Liver (tissue), 9 donors: ENCODE data around the gene ROR1. TPM values are rescaled to one million over a fixed set of nuclear protein-coding genes. Genes with fewer than 3 reads are reported as not detected.

Experiments
- DNase-seq: peaks from one replicate; pipeline ENCODE4 v3.0.0-alpha.2; 2017; ENCODE audit warnings: low spot score
- H3K27ac ChIP-seq, 2 donors: one replicate each; pipeline ENCODE4 v1.7.0; 2013; ENCODE audit warnings: inconsistent platforms in 2 of 2, low read length in 2 of 2, control low read depth in 1 of 2, low read depth in 1 of 2, mild to moderate bottlenecking in 1 of 2
- H3K27me3 ChIP-seq, 4 donors: one replicate each; pipeline versions ENCODE4 v1.6.1 to v1.7.0; 2013; ENCODE audit warnings: low read length in 3 of 4, inconsistent platforms in 1 of 4, mild to moderate bottlenecking in 1 of 4, moderate library complexity in 1 of 4; ENCODE audit not compliant: control insufficient read depth in 4 of 4, insufficient read depth in 4 of 4
- H3K36me3 ChIP-seq, 4 donors: one replicate each; pipeline versions ENCODE4 v1.6.1 to v1.7.0; 2013; ENCODE audit warnings: low read length in 3 of 4, mild to moderate bottlenecking in 3 of 4, low read depth in 1 of 4, moderate library complexity in 1 of 4; ENCODE audit not compliant: control insufficient read depth in 4 of 4, insufficient read depth in 3 of 4
- H3K4me1 ChIP-seq, 4 donors: one replicate each; pipeline versions ENCODE4 v1.6.1 to v1.7.0; 2013; ENCODE audit warnings: low read length in 3 of 4, mild to moderate bottlenecking in 3 of 4, moderate library complexity in 1 of 4; ENCODE audit not compliant: control insufficient read depth in 4 of 4, insufficient read depth in 4 of 4
- H3K4me3 ChIP-seq, 3 donors: one replicate each; pipeline versions ENCODE4 v1.6.1 to v1.7.0; 2013; ENCODE audit warnings: low read length in 3 of 3, control low read depth in 1 of 3, low read depth in 1 of 3, mild to moderate bottlenecking in 1 of 3
- H3K9ac ChIP-seq, 2 donors: one replicate each; pipeline ENCODE4 v1.7.0; 2013; ENCODE audit warnings: low read length in 2 of 2, mild to moderate bottlenecking in 2 of 2, moderate library complexity in 2 of 2, control low read depth in 1 of 2, low read depth in 1 of 2
- H3K9me3 ChIP-seq, 4 donors: one replicate each; pipeline versions ENCODE4 v1.6.1 to v1.7.0; 2013; ENCODE audit warnings: low read length in 3 of 4; ENCODE audit not compliant: control insufficient read depth in 4 of 4
- EGR1 ChIP-seq, 2 donors: IDR thresholded peaks; 2 replicates each; pipeline ENCODE4 v1.6.1; 2016 to 2018; ENCODE audit warnings: antibody characterized with exemption in 2 of 2, low read depth in 2 of 2
- FOXA1 ChIP-seq: IDR thresholded peaks from 2 replicates; pipeline ENCODE4 v1.6.1; 2016; ENCODE audit warnings: antibody characterized with exemption
- FOXA2 ChIP-seq: IDR thresholded peaks from 2 replicates; pipeline ENCODE4 v1.6.1; 2016; ENCODE audit warnings: antibody characterized with exemption
- HNF4A ChIP-seq, 2 donors: conservative IDR thresholded peaks; 2 replicates each; pipeline ENCODE4 v1.6.1; 2016; ENCODE audit warnings: antibody characterized with exemption in 2 of 2, mild to moderate bottlenecking in 2 of 2
- HNF4G ChIP-seq: IDR thresholded peaks from 2 replicates; pipeline ENCODE4 v1.6.1; 2016; ENCODE audit warnings: antibody characterized with exemption
- JUND ChIP-seq, 2 donors: IDR thresholded peaks; 2 replicates each; pipeline ENCODE4 v1.6.1; 2016; ENCODE audit warnings: antibody characterized with exemption in 2 of 2
- SP1 ChIP-seq: IDR thresholded peaks from 2 replicates; pipeline ENCODE4 v1.6.1; 2018; ENCODE audit warnings: antibody characterized with exemption, mild to moderate bottlenecking
- YY1 ChIP-seq: IDR thresholded peaks from 2 replicates; pipeline ENCODE4 v1.6.1; 2016; ENCODE audit warnings: antibody characterized with exemption, mild to moderate bottlenecking
- WGBS: extraction: QIAGEN DNeasy Blood & Tissue Kit; methylation state at CpG from one replicate; pipeline ENCODE4 v1.1.7; 2013; 5-methylcytosine and 5-hydroxymethylcytosine counted together
- polyA plus RNA-seq, 2 donors: library from polyadenylated mRNA; stranded (reverse) in 1 of 2; unstranded in 1 of 2; fragments of 200-250 nt in 1 of 2; fragments of >200 nt in 1 of 2; fragmentation: Nextera tagmentation in 1 of 2; extraction: Ambion mirVana in 1 of 2; gene quantifications; one replicate each; pipeline versions ENCODE4 v1.2.1 to v1.2.3, GENCODE V29; 2013 to 2015
- total RNA-seq, 2 donors: library from RNA; depleted of rRNA; stranded (reverse); fragments of >200 nt; gene quantifications; one replicate each; pipeline ENCODE4 v1.2.3, GENCODE V29; 2014
- TF ChIP-seq, protein P1 (sequence below): IDR thresholded peaks from 2 replicates; pipeline ENCODE4 v1.6.1; 2016; ENCODE audit warnings: antibody characterized with exemption, mild to moderate bottlenecking
- TF ChIP-seq, protein P2 (sequence below): fragments of 150-350 bp; IDR thresholded peaks from 2 replicates; pipeline ENCODE4 v1.5.1; 2017; ENCODE audit warnings: improper control_type of control experiment, low read depth, low read length; ENCODE audit not compliant: missing input control
- TF ChIP-seq, protein P3 (sequence below): IDR thresholded peaks from 2 replicates; pipeline ENCODE4 v1.6.1; 2016; ENCODE audit warnings: antibody characterized with exemption
- TF ChIP-seq, protein P4 (sequence below): IDR thresholded peaks from 2 replicates; pipeline ENCODE4 v1.6.1; 2016; ENCODE audit warnings: antibody characterized with exemption
- donor health status: healthy.
- donor health status: healthy.
- donor health status: healthy.
- donor health status: healthy.
- donor health status: healthy.

ROR1 gene
- total and polyA plus RNA-seq, 4 donors: 0.15 to 0.98 (median 0.37) TPM

DNA sequence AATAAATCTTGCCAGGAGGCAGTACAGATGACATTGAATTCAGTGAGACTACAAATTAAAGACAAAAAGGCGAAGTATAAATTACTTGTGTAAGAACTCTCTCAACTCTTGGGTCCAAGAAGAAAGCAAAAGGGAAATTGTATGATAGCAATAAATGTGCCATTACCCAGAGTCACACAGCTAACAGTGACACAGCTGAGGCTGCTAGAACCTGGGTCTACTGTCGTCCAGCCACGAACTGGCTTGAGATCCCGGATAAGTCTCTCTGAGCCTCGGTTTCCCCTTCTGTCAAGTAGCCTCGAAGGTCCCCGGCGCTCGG is 362 bp upstream of the ROR1 start:
- Histone ChIP-seq H3K9me3 (no peaks in the 10 kb centered on the region), H3K27ac (no peak overlapping the region), H3K27me3 (peaks cover 0 to 5% (median 0%) of the 10 kb centered on the region in 4 donors), H3K36me3 (no peaks in the 10 kb centered on the region), H3K9ac (peak overlapping the region; percentile 13 to 14), H3K4me3 (peak overlapping the region; percentile 41 to 74 (median 59)), H3K4me1 (peaks cover 0 to 22% (median 15%) of the 10 kb centered on the region in 4 donors)
- DNase-seq: no peak
- WGBS: 8% methylated on average over 9 of the region's 9 CpGs
- TF ChIP-seq, protein P1, sequence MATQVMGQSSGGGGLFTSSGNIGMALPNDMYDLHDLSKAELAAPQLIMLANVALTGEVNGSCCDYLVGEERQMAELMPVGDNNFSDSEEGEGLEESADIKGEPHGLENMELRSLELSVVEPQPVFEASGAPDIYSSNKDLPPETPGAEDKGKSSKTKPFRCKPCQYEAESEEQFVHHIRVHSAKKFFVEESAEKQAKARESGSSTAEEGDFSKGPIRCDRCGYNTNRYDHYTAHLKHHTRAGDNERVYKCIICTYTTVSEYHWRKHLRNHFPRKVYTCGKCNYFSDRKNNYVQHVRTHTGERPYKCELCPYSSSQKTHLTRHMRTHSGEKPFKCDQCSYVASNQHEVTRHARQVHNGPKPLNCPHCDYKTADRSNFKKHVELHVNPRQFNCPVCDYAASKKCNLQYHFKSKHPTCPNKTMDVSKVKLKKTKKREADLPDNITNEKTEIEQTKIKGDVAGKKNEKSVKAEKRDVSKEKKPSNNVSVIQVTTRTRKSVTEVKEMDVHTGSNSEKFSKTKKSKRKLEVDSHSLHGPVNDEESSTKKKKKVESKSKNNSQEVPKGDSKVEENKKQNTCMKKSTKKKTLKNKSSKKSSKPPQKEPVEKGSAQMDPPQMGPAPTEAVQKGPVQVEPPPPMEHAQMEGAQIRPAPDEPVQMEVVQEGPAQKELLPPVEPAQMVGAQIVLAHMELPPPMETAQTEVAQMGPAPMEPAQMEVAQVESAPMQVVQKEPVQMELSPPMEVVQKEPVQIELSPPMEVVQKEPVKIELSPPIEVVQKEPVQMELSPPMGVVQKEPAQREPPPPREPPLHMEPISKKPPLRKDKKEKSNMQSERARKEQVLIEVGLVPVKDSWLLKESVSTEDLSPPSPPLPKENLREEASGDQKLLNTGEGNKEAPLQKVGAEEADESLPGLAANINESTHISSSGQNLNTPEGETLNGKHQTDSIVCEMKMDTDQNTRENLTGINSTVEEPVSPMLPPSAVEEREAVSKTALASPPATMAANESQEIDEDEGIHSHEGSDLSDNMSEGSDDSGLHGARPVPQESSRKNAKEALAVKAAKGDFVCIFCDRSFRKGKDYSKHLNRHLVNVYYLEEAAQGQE: no peak
- TF ChIP-seq SP1 (no peak), FOXA1 (no peak), FOXA2 (no peak), HNF4A (conservative IDR thresholded peaks at IDR 0.05) (no peak), YY1 (no peak)
- TF ChIP-seq, protein P2, sequence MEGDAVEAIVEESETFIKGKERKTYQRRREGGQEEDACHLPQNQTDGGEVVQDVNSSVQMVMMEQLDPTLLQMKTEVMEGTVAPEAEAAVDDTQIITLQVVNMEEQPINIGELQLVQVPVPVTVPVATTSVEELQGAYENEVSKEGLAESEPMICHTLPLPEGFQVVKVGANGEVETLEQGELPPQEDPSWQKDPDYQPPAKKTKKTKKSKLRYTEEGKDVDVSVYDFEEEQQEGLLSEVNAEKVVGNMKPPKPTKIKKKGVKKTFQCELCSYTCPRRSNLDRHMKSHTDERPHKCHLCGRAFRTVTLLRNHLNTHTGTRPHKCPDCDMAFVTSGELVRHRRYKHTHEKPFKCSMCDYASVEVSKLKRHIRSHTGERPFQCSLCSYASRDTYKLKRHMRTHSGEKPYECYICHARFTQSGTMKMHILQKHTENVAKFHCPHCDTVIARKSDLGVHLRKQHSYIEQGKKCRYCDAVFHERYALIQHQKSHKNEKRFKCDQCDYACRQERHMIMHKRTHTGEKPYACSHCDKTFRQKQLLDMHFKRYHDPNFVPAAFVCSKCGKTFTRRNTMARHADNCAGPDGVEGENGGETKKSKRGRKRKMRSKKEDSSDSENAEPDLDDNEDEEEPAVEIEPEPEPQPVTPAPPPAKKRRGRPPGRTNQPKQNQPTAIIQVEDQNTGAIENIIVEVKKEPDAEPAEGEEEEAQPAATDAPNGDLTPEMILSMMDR: no peak

DNA sequence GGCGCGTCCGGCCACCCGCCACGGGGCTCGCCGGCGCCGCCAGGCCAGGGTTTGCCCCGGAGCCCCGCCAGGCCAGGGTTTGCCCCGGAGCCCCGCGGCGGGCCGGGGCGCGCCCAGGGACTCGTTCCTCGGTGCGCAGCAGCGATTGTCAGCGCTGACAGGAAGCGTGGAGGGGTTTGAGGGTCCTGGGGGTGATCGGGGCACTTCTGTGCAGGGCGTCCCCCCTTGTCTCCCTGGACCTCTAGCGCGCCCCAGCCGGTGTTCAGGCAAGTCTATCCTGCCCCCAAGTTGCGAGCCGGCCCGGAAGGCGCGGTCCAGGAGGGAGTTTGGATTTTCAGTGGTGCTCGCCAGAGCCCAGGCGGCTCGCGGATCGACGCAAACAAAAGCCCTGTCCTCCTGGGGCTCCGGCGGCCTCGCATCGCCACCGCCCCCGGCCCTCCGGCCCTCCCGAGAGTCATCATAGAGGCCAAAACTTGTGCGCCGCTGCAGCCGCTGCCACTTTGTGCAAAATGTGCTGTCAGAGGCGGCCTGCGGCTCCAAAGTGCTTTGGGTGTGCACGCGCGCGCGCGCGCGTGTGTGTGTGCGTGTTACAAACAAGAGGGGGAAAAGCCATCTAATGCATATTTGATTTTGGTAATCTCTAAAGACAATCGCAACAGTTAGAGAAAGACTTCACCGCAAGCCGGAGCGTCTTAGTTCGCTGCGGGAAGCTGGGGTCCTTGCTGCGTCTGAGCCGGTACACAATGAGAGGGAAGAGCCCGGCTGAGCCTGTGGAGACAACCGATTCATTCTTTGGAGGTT is 1.0 kb downstream of the ROR1 start:
- TF ChIP-seq FOXA2 (no peak), HNF4G (no peak), JUND (IDR thresholded peaks at IDR 0.05) (no peak), FOXA1 (no peak), EGR1 (IDR thresholded peaks at IDR 0.05; ENCODE audit: low read depth in 2 of 2) (no peak)
- TF ChIP-seq, protein P3, sequence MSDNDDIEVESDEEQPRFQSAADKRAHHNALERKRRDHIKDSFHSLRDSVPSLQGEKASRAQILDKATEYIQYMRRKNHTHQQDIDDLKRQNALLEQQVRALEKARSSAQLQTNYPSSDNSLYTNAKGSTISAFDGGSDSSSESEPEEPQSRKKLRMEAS: no peak
- TF ChIP-seq, protein P1: no peak
- TF ChIP-seq, protein P4, sequence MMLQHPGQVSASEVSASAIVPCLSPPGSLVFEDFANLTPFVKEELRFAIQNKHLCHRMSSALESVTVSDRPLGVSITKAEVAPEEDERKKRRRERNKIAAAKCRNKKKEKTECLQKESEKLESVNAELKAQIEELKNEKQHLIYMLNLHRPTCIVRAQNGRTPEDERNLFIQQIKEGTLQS: no peak
- Histone ChIP-seq H3K36me3 (no peaks in the 10 kb centered on the region), H3K27ac (peak overlapping the region in 1 of 2 donors; percentile 18), H3K4me3 (peak overlapping the region; percentile 23 to 74 (median 60)), H3K9me3 (no peaks in the 10 kb centered on the region), H3K4me1 (peaks cover 0 to 22% (median 15%) of the 10 kb centered on the region in 4 donors), H3K9ac (no peak overlapping the region), H3K27me3 (peaks cover 0 to 5% (median 0%) of the 10 kb centered on the region in 4 donors)
- WGBS: 2% methylated on average over 72 of the region's 72 CpGs
- peak; percentile 36 for DNase-seq
